A549 (cell line): ENCODE data around the gene TMEM247. TPM values are rescaled to one million over a fixed set of nuclear protein-coding genes. Genes with fewer than 3 reads are reported as not detected.

ENCODE experiments used
- ATAC-seq, 2 experiments: fragments of 200-7000 bp in 1 of 2; fragments of >200 bp in 1 of 2; cut with Nextera tagmentation in 1 of 2; cut with Tn5 transposase in 1 of 2; 3 replicates each; pipeline versions ENCODE4 v1.8.0 to v1.9.1; 2018 to 2020; ENCODE audit warnings: mild to moderate bottlenecking in 1 of 2, moderate library complexity in 1 of 2
- CTCF ChIA-PET: fragments of 300-600 bp; sonication (Branson Sonifier 250); formaldehyde crosslinking; extraction: SDS; loops from one replicate; lab custom pipeline; 2021; ENCODE audit warnings: antibody characterized with exemption, inconsistent platforms; lab: Yijun Ruan, JAX
- POLR2A ChIA-PET: fragments of 350-600 bp; formaldehyde crosslinking; extraction: SDS; loops from one replicate; lab custom pipeline; 2021; ENCODE audit warnings: antibody characterized with exemption, inconsistent platforms; lab: Yijun Ruan, JAX
- DNase-seq, 2 experiments: peaks; one replicate each; pipeline versions ENCODE4 v3.0.0 to v3.0.0-alpha.2; 2011 to 2016; ENCODE audit warnings: low read depth in 1 of 2, low spot score in 1 of 2
- FAIRE-seq: peaks from 2 replicates; lab custom pipeline; 2011; peaks lifted over from hg19 to GRCh38; lab: Jason Lieb, UNC
- H3K27ac ChIP-seq, 2 experiments: fragments of >200 bp; sonication (Bioruptor Twin); formaldehyde crosslinking; 3 replicates each; pipeline ENCODE4 v1.5.1; 2016 to 2017
- H3K4me1 ChIP-seq: fragments of >200 bp; sonication (Bioruptor Twin); formaldehyde crosslinking; 3 replicates; pipeline ENCODE4 v1.6.1; 2016
- H3K4me2 ChIP-seq: fragments of >200 bp; sonication (Bioruptor Twin); formaldehyde crosslinking; 3 replicates; pipeline ENCODE4 v1.6.1; 2016
- H3K4me3 ChIP-seq: fragments of >200 bp; sonication (Bioruptor Twin); formaldehyde crosslinking; 3 replicates; pipeline ENCODE4 v1.5.1; 2016
- H3K9me3 ChIP-seq: fragments of >200 bp; sonication (Bioruptor Twin); formaldehyde crosslinking; 3 replicates; pipeline ENCODE4 v1.6.1; 2016
- CHD2 ChIP-seq: fragments of 150-350 bp; IDR thresholded peaks from 2 replicates; pipeline ENCODE4 v1.6.1; 2014; ENCODE audit warnings: low read length; ENCODE audit not compliant: partially characterized antibody
- ELK1 ChIP-seq: fragments of 150-350 bp; IDR thresholded peaks from 2 replicates; pipeline ENCODE4 v1.6.1; 2014; ENCODE audit warnings: low read depth, mild to moderate bottlenecking, low read length
- FOSB ChIP-seq: fragments of 250-450 bp; sonication (Bioruptor Pico); IDR thresholded peaks from 2 replicates; pipeline ENCODE4 v1.5.0; 2020; ENCODE audit warnings: mild to moderate bottlenecking, moderate library complexity
- FOSL2 ChIP-seq, 2 experiments: fragments of 450-650 bp in 1 of 2; fragments of >200 bp in 1 of 2; sonication (Bioruptor Twin) in 1 of 2; formaldehyde crosslinking; IDR thresholded peaks; 2 replicates each; pipeline versions ENCODE4 v1.5.0 to v1.6.1; 2016 to 2020; ENCODE audit warnings: mild to moderate bottlenecking in 1 of 2, moderate library complexity in 1 of 2
- GATA3 ChIP-seq: IDR thresholded peaks from 2 replicates; pipeline ENCODE4 v1.6.1; 2012; ENCODE audit warnings: borderline replicate concordance
- HES2 ChIP-seq: fragments of >200 bp; sonication (Bioruptor Twin); formaldehyde crosslinking; IDR thresholded peaks from 2 replicates; pipeline ENCODE4 v1.6.1; 2016
- HMGXB4 ChIP-seq: fragments of 250-450 bp; sonication (Bioruptor Pico); IDR thresholded peaks from 2 replicates; pipeline ENCODE4 v1.5.0; 2021; ENCODE audit warnings: mild to moderate bottlenecking, moderate library complexity, borderline replicate concordance
- JUNB ChIP-seq: fragments of >200 bp; sonication (Bioruptor Twin); formaldehyde crosslinking; IDR thresholded peaks from 2 replicates; pipeline ENCODE4 v1.6.1; 2016
- KDM1A ChIP-seq: fragments of 200-600 bp; sonication (generic); IDR thresholded peaks from 2 replicates; pipeline ENCODE4 v1.6.1; 2016; ENCODE audit warnings: low read depth, mild to moderate bottlenecking
- KDM5A ChIP-seq: fragments of 200-600 bp; sonication (generic); IDR thresholded peaks from 2 replicates; pipeline ENCODE4 v1.6.1; 2016; ENCODE audit warnings: antibody characterized with exemption, mild to moderate bottlenecking
- MAFK ChIP-seq: fragments of 450-650 bp; IDR thresholded peaks from 2 replicates; pipeline ENCODE4 v1.6.1; 2014; ENCODE audit not compliant: partially characterized antibody
- MYC ChIP-seq: IDR thresholded peaks from 2 replicates; pipeline ENCODE4 v1.6.1; 2012; ENCODE audit warnings: mild to moderate bottlenecking, inconsistent platforms, low read length, improper control_type of control experiment, borderline replicate concordance
- POLR2A ChIP-seq: IDR thresholded peaks from 2 replicates; pipeline ENCODE4 v1.6.1; 2012; ENCODE audit warnings: mild to moderate bottlenecking, low read length
- REST ChIP-seq: fragments of 200-600 bp; sonication (generic); IDR thresholded peaks from 2 replicates; pipeline ENCODE4 v1.6.1; 2016; ENCODE audit warnings: antibody characterized with exemption, mild to moderate bottlenecking, moderate library complexity
- RFX5 ChIP-seq: fragments of 450-650 bp; IDR thresholded peaks from 2 replicates; pipeline ENCODE4 v1.7.1; 2014; ENCODE audit warnings: antibody characterized with exemption, mild to moderate bottlenecking, moderate library complexity
- ZSCAN20 ChIP-seq: fragments of 250-450 bp; sonication (Bioruptor Pico); IDR thresholded peaks from 2 replicates; pipeline ENCODE4 v1.8.0; 2022; ENCODE audit warnings: mild to moderate bottlenecking, moderate library complexity
- WGBS: methylation state at CpG from one replicate; pipeline ENCODE4 v1.1.6; 2017; ENCODE audit errors: missing lambda C conversion rate; 5-methylcytosine and 5-hydroxymethylcytosine counted together
- polyA plus RNA-seq, 4 experiments: library from polyadenylated mRNA; depleted of rRNA in 3 of 4; stranded (reverse); fragments of >200 nt; fragmentation: RNase III in 1 of 4; extraction: RNeasy Plus Mini Kit Qiagen cat#74134 plus additional on column Dnase treatment in 1 of 4; gene quantifications; 2 replicates in 3 of 4; 3 replicates in 1 of 4; pipeline ENCODE4 v1.2.3, GENCODE V29; 2011 to 2017

Gene TMEM247
- polyA plus RNA-seq, 2 of the 4 experiments (the other 2 are of a cell fraction) = not detected

GRCh38 chr2:46430992-46431391 is 48.4 kb upstream of the TMEM247 start:
- H3K4me1 ChIP-seq = no peaks in the 10 kb centered on the region; the same call in 2 of the 3 replicates
- no peak overlapping the region for H3K27ac ChIP-seq
- no peak for TF ChIP-seq CHD2
- TF ChIP-seq KDM5A = no peak
- TF ChIP-seq MYC = no peak
- no peak for DNase-seq
- WGBS = 87% methylated on average over 1 of the region's 1 CpG
- no peaks in the 10 kb centered on the region for H3K9me3 ChIP-seq
- H3K4me3 ChIP-seq = no peak overlapping the region
- ChIA-PET POLR2A (no interaction called here), CTCF (interaction anchor here (0.8 to 1.8 kb wide), 3 partner anchors 12 to 30 kb away, joined by 3 to 4 read pairs (median 4); no protein-coding TSS in a partner anchor)
- FAIRE-seq = peak; percentile 32
- no peak for ATAC-seq
- H3K4me2 ChIP-seq = no peak overlapping the region

- CTCF ChIA-PET = interaction anchor here (1.2 to 1.8 kb wide), 2 partner anchors 12 to 29 kb away, joined by 4 read pairs; no protein-coding TSS in a partner anchor
- H3K4me2 ChIP-seq = no peak overlapping the region
- H3K9me3 ChIP-seq = no peaks in the 10 kb centered on the region
- peak; percentile 55 to 57; a peak in 5 of 6 replicates for ATAC-seq
- TF ChIP-seq FOSB (CRISPR knock-in tag) (no peak), ELK1 (no peak), HES2 (no peak), REST (no peak), KDM1A (no peak), MYC (no peak), ZSCAN20 (CRISPR knock-in tag) (no peak), FOSL2 (IDR thresholded peaks at IDR 0.05) (no peak), FOSL2 (CRISPR knock-in tag; IDR thresholded peaks at IDR 0.05) (no peak), HMGXB4 (no peak), JUNB (no peak), MAFK (no peak), RFX5 (no peak), GATA3 (no peak), POLR2A (no peak)
- TF ChIP-seq, all 56 proteins: peak for 0
- 67% methylated on average over 5 of the region's 5 CpGs for WGBS
- DNase-seq = no peak
- H3K4me1 ChIP-seq = no peaks in the 10 kb centered on the region; the same call in 2 of the 3 replicates
- no peak overlapping the region for H3K4me3 ChIP-seq
- FAIRE-seq = peak; percentile 13
- H3K27ac ChIP-seq = no peak overlapping the region
- POLR2A ChIA-PET = no interaction called here
Observed at GRCh38 chr2:46431481-46432235, 47.7 kb upstream of the TMEM247 start.
